OCI-LY1 (cell line): ENCODE results near the gene RBM28.

Experiments
- H2AFZ ChIP-seq: fragments of 200-600 bp; sonication (generic), shearing (Covaris generic); 2 replicates; pipeline ENCODE4 v1.6.0; 2014; ENCODE audit warnings: antibody characterized with exemption, mild to moderate bottlenecking, low read length
- H3F3A ChIP-seq: fragments of 200-600 bp; sonication (generic), shearing (Covaris generic); 2 replicates; pipeline ENCODE4 v1.6.0; 2014; ENCODE audit warnings: mild to moderate bottlenecking, antibody characterized with exemption, low read length, moderate library complexity; ENCODE audit not compliant: insufficient read depth
- H3K27ac ChIP-seq: fragments of 200-600 bp; sonication (generic); 2 replicates; pipeline ENCODE4 v1.5.1; 2014; ENCODE audit warnings: low read length, mixed run types, mild to moderate bottlenecking, low read depth; ENCODE audit not compliant: poor library complexity, severe bottlenecking
- H3K27me3 ChIP-seq: fragments of 200-600 bp; sonication (generic); 2 replicates; pipeline ENCODE4 v1.6.0; 2014; ENCODE audit warnings: antibody characterized with exemption, mild to moderate bottlenecking, low read length, moderate library complexity; ENCODE audit not compliant: insufficient read depth
- H3K36me3 ChIP-seq: fragments of 200-600 bp; sonication (generic); 2 replicates; pipeline ENCODE4 v1.6.1; 2014; ENCODE audit warnings: mild to moderate bottlenecking, antibody characterized with exemption, low read length, moderate library complexity, mixed read lengths; ENCODE audit not compliant: insufficient read depth
- H3K4me1 ChIP-seq: fragments of 200-600 bp; sonication (generic); 2 replicates; pipeline ENCODE4 v1.5.1; 2014; ENCODE audit warnings: mild to moderate bottlenecking, low read length, moderate library complexity; ENCODE audit not compliant: insufficient read depth, severe bottlenecking
- H3K4me2 ChIP-seq: fragments of 200-600 bp; sonication (generic), shearing (Covaris generic); 2 replicates; pipeline ENCODE4 v1.6.1; 2014; ENCODE audit warnings: low read length
- H3K4me3 ChIP-seq: fragments of 200-600 bp; sonication (generic); 2 replicates; pipeline ENCODE4 v1.5.1; 2014; ENCODE audit warnings: low read length, low read depth, mild to moderate bottlenecking, mixed read lengths; ENCODE audit not compliant: poor library complexity, severe bottlenecking
- H3K79me2 ChIP-seq: fragments of 200-600 bp; shearing (Covaris generic); 2 replicates; pipeline ENCODE4 v1.6.1; 2016; ENCODE audit warnings: mixed run types, low read length, mixed read lengths; ENCODE audit not compliant: insufficient read depth
- H3K9ac ChIP-seq: fragments of 200-600 bp; sonication (generic), shearing (Covaris generic); 2 replicates; pipeline ENCODE4 v1.6.1; 2014; ENCODE audit warnings: mild to moderate bottlenecking, low read length, mixed read lengths
- H3K9me2 ChIP-seq: fragments of 200-600 bp; sonication (generic), shearing (Covaris generic); 2 replicates; pipeline ENCODE4 v1.6.1; 2014; ENCODE audit warnings: low read depth, mild to moderate bottlenecking, low read length, mixed read lengths
- H3K9me3 ChIP-seq: fragments of 200-600 bp; shearing (Covaris generic); 2 replicates; pipeline ENCODE4 v1.6.1; 2014; ENCODE audit warnings: low read length, mixed read lengths
- H4K20me1 ChIP-seq: fragments of 200-600 bp; sonication (generic), shearing (Covaris generic); 2 replicates; pipeline ENCODE4 v1.6.0; 2016; ENCODE audit warnings: mild to moderate bottlenecking, low read length; ENCODE audit not compliant: insufficient read depth
- EZH2 ChIP-seq: fragments of 200-600 bp; sonication (generic), shearing (Covaris generic); IDR thresholded peaks from 2 replicates; pipeline ENCODE4 v1.8.0; 2017; ENCODE audit warnings: borderline replicate concordance, mixed run types, mild to moderate bottlenecking, antibody characterized with exemption, low read length, moderate library complexity, mixed read lengths
- TF ChIP-seq, protein P1 (sequence below): fragments of 200-600 bp; sonication (generic), shearing (Covaris generic); IDR thresholded peaks from 2 replicates; pipeline ENCODE4 v1.5.1; 2017; ENCODE audit warnings: mild to moderate bottlenecking, antibody characterized with exemption, low read length, moderate library complexity, mixed read lengths

RBM28 gene

DNA sequence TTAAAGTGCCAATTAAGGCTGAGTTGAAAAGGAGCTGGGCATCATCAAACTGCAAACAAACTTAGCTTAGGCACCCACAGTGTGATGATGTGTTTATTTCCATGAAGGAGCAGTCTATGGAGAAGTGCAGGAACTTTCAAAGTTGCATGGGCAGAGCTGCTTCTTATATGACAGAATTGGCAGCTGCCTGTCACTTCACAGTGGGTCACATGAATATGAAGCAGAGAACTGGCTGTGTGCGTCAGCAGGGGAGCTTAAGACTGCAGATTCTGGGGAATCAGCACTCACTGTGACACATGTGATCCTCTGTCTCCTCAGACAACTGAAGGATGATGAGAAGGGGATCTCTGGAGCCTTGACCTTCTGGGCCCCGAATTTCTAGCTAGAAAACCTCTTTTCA, 36.6 kb downstream of the RBM28 start:
- no peaks in the 10 kb centered on the region for H3K27me3 ChIP-seq
- H3K4me2 ChIP-seq, result no peak overlapping the region
- no peaks in the 10 kb centered on the region for H3K4me1 ChIP-seq
- H3K4me3 ChIP-seq, result no peak overlapping the region
- no peak for TF ChIP-seq EZH2
- TF ChIP-seq, protein P1, sequence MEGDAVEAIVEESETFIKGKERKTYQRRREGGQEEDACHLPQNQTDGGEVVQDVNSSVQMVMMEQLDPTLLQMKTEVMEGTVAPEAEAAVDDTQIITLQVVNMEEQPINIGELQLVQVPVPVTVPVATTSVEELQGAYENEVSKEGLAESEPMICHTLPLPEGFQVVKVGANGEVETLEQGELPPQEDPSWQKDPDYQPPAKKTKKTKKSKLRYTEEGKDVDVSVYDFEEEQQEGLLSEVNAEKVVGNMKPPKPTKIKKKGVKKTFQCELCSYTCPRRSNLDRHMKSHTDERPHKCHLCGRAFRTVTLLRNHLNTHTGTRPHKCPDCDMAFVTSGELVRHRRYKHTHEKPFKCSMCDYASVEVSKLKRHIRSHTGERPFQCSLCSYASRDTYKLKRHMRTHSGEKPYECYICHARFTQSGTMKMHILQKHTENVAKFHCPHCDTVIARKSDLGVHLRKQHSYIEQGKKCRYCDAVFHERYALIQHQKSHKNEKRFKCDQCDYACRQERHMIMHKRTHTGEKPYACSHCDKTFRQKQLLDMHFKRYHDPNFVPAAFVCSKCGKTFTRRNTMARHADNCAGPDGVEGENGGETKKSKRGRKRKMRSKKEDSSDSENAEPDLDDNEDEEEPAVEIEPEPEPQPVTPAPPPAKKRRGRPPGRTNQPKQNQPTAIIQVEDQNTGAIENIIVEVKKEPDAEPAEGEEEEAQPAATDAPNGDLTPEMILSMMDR, result no peak
- no peaks in the 10 kb centered on the region for H3K79me2 ChIP-seq
- H3F3A ChIP-seq, result no peaks in the 10 kb centered on the region
- no peak overlapping the region for H3K27ac ChIP-seq
- no peaks in the 10 kb centered on the region for H4K20me1 ChIP-seq
- no peaks in the 10 kb centered on the region for H3K9me2 ChIP-seq
- no peak overlapping the region for H2AFZ ChIP-seq
- H3K9ac ChIP-seq, result no peak overlapping the region
- peaks cover 88% of the 10 kb centered on the region for H3K36me3 ChIP-seq
- H3K9me3 ChIP-seq, result no peaks in the 10 kb centered on the region

- no peak overlapping the region for H2AFZ ChIP-seq
- no peak for TF ChIP-seq EZH2
- TF ChIP-seq, protein P1, result no peak
- no peaks in the 10 kb centered on the region for H3K27me3 ChIP-seq
- H3K9ac ChIP-seq, result no peak overlapping the region
- no peak overlapping the region for H3K4me3 ChIP-seq
- H3K9me2 ChIP-seq, result no peaks in the 10 kb centered on the region
- H3K79me2 ChIP-seq, result no peaks in the 10 kb centered on the region
- no peaks in the 10 kb centered on the region for H3F3A ChIP-seq
- H3K9me3 ChIP-seq, result no peaks in the 10 kb centered on the region
- H3K36me3 ChIP-seq, result peaks cover 60% of the 10 kb centered on the region
- no peak overlapping the region for H3K4me2 ChIP-seq
- no peak overlapping the region for H3K27ac ChIP-seq
- H3K4me1 ChIP-seq, result no peaks in the 10 kb centered on the region
- no peaks in the 10 kb centered on the region for H4K20me1 ChIP-seq
These were observed 39.5 kb downstream of the RBM28 start for GRCh38 chr7:128304212-128304611.

GRCh38 chr7:128303643-128304042, 40.1 kb downstream of the RBM28 start:
- Histone ChIP-seq H4K20me1 (no peaks in the 10 kb centered on the region), H3K9me3 (no peaks in the 10 kb centered on the region), H3K27ac (no peak overlapping the region), H3K79me2 (no peaks in the 10 kb centered on the region), H3K27me3 (no peaks in the 10 kb centered on the region), H3K4me3 (no peak overlapping the region), H2AFZ (no peak overlapping the region), H3K9ac (no peak overlapping the region), H3F3A (no peaks in the 10 kb centered on the region), H3K4me2 (no peak overlapping the region), H3K36me3 (peaks cover 56% of the 10 kb centered on the region), H3K9me2 (no peaks in the 10 kb centered on the region), H3K4me1 (no peaks in the 10 kb centered on the region)
- TF ChIP-seq EZH2, result no peak
- TF ChIP-seq, protein P1, result no peak
